HG03045 (cell line): Measurements from ENCODE around the gene ACAP2.
"Not testable (repeated sequence)": the region's sequence is repeated elsewhere in the genome, so short reads cannot be mapped to it uniquely, and the experiment has no call there.

Source experiments
- ATAC-seq: cut with Tn5 transposase; IDR thresholded peaks from one replicate; pipeline ENCODE4 v1.9.1; 2021; ENCODE audit warnings: mild to moderate bottlenecking, moderate library complexity; ENCODE audit not compliant: unreplicated experiment

Gene ACAP2

DNA sequence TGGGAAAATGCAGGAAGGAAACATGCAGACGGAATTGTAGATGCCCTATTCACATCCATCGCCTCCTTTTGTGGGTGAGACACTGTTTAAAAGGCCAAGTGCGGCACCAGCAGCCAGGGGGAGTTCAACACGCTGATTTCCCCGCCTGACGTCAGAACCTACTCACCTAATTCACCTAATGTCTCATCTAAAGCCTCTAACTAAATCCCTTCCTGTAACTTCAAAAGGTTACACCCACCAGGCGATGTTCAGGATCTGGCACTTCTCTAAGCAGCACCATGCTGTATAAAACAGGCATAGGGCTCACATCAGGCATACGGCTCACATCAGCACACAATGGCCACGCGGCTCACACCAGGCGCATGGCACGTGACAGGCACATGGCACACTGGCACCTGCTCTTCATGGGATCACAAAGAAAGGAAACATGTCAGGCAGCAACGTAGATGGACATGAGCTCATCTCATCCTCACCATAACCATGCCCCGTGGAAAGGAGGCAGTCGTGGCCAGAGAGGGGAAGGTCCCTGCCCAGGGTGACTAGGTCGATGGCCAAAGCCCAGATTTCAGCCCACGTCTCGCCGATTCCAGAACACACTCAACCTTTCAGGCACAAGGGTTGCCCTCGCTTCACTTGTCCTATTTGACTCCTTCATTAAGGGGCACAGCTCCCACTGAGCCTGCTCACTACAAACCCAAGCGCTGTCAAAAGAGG is 193.6 kb downstream of the ACAP2 start:
- no peak for ATAC-seq

DNA sequence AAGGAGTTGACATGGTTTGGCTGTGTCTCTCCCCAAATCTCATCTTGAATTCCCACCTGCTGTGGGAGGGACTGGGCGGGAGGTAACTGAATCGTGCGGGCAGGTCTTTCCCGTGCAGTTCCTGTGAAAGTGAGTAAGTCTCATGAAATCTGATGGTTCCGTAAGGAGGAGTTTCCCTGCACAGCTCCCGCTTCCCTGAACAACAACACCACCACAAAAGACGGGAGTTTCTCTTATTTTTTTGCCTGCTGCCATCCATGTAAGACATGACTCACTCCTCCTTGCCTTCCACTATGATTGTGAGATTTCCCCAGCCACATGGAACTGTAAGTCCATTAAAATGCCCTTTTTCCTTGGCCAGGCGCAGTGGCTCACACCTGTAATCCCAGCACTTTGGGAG is 194.5 kb downstream of the ACAP2 start:
- no peak for ATAC-seq

DNA sequence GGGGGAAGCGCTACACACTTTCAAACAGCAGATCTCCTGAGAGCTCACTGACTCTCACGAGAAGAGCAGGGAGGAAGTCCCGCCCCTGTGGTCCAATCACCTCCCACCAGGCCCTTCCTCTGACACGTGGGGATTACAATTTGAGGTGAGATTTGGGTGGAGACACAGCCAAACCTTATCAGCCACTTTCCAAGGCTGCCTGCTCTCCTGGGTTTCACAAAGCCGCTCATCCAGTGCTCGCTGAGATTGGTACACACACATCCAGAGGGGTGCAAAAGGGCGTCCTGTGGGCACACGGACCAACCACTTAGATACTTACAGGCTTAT is 195.0 kb downstream of the ACAP2 start:
- no peak for ATAC-seq

DNA sequence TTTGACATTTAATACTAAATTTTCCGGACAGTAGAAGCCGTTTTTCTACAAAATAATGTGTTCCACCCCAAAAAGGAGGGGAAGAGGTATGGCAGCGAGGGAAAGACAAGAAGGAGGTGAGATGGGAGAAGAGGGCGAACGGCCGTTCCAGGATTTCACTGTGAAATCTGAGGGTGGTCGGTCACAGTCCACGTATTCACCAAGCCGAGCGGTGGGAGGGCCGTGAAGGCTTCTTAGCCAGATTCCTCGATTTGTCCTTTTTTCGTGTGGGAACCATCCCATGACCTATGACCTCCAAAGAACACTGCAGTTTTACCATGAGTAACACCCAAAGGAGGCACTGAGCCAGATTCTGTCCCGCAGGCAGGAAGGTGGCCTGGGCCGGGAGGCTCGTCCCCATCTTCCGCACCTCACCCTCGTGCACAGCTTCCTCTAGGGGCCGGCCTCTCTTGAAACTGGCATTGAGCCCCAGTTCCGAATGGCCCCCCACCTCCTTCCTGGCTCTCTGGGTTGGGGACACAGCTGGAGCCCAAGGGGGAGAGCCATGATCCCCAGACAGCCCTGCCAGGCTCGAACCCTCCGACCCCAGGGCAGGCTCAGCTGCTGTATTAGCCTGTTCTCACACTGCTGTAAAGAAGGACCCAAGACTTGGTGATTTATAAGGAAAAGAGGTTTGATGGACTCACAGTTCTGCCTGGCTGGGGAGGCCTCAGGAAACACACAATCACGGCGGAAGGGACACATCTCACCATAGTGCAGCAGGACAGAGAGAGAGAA is 195.5 kb downstream of the ACAP2 start:
- no peak for ATAC-seq

DNA sequence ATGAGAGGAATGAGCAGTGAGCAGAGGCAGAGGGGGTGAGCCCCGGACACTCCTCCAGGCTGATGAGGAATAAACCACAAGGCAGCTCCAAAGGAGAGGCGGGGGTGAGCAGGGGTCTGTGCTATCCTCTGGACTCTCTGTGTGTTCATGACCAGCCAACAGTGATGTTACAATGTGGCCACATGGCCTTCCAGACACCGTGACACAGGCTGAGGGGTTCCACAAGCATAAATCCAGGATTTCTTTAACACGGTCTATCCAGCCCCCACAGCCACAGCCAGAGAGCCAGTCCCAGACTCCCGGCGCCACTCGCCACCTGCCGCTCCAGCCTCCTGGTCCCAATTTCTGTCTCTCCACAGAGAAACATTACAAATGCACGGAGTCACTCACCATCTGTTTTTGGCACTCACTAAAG is 196.2 kb downstream of the ACAP2 start:
- no peak for ATAC-seq

DNA sequence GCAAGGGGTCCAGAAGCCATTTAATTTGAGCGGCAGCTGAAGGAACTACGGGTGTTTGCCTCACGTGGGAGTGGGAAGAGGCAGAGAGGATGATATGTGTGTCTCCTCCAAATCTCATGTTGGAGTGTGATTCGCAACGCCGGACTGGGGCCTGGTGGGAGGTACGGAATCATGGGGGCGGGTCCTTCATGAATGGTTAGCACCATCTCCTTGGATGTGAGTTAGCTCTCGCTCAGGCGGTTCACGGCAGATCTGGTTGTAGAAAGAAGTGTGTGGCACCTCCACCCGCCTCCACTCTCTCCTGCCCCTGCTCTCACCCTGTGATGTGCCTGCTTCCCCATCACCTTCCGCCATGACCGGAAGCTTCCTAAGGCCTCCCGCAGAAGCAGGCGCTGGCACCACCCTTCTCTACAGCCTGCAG is 197.3 kb downstream of the ACAP2 start:
- ATAC-seq, result no peak

DNA sequence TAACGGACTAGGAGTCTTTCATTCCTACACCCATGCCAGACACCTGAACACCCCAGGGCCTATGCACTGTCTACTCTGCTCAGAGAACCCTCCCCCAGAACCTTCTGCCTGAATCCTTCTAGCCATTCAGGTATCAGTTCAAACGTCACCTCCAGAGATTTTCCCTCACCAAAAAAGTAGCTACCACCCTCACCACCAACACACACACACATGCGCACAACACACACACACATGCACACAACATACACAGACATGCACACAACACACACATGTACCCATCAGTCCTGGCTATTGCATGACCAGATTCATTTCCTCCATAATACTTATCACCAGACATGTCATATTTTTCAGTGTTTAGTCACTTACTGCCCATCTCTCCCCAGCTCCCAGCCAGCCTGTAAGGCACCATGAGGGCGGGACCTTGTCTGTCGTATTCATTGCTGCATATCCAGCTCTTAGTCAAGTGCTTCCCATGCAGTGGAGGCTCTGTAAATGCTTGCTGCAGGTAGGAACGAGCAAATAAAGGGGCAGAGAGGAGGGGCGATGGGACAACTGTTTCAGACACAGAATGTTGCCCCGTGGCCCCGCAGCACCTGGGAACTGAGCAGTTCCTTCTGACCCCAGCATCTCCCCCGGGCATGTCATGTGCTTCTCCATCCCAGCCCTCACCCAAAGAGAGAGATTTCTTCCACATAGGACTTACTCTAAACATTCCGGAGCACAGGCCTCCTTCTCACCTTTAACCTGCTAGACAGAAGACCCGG is 201.0 kb downstream of the ACAP2 start:
- no peak for ATAC-seq

DNA sequence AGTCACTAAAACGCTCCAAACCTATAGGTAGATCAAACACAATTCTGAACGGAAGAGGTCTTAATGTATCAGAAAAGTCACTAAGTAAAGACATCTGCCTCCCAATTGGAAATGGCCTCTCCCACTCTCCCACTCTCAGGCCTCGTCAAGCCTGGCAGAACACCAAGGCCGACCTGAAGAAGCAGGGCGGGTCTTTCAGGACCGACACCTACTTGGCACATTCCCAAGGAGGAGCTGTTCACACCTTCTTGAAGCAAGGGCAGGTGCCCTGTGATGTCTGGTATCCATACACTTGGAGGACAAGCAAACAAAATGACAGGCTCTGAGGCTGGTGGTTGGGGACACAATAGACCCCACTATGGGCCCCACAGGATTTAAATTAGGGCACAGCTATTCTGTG is 201.9 kb downstream of the ACAP2 start:
- no peak for ATAC-seq

DNA sequence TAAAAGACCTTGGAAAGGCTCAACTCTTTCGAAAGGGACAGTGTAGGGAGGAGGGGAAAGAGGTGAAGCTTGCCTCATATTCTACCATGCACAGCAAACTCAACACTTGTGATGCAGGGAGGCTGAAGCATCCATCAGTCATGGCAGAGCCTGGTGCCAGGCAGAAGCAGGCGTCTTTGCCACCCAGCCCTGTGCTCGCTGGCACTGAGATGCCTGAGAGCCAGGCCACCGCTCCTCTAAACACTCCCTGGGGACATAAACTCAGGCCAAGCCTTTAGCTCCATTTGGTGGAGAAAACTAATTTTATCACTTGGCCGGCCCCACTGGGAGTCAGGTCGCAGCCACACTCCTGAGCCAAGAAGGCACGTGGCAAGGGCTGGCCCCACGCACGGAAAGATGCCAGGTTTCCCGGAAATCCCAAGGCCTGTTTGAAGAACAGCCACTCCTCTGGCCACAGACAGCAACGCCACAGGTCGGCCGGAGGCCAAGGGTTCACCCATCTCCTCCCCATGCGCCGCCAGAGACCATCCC is 202.6 kb downstream of the ACAP2 start:
- ATAC-seq, result no peak

DNA sequence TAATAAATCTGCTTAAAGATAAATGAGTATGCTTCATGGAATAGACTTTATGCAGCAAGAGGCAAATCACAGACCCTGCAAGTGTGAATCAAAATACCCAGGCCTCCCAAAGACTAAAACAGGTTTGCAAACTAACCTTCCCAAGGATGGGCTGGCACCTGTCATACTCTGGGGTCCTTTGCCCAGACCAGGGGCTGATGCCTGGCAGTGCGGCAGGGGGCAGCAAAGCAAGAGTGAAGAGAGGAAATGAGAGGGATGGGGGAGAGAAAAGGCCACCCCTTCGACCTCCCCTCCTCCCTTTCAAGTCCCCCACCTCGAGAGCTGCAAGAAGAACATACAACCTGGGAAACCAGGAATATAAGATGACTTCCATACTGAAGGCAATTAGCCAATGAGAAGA is 203.7 kb downstream of the ACAP2 start:
- ATAC-seq, result no peak

DNA sequence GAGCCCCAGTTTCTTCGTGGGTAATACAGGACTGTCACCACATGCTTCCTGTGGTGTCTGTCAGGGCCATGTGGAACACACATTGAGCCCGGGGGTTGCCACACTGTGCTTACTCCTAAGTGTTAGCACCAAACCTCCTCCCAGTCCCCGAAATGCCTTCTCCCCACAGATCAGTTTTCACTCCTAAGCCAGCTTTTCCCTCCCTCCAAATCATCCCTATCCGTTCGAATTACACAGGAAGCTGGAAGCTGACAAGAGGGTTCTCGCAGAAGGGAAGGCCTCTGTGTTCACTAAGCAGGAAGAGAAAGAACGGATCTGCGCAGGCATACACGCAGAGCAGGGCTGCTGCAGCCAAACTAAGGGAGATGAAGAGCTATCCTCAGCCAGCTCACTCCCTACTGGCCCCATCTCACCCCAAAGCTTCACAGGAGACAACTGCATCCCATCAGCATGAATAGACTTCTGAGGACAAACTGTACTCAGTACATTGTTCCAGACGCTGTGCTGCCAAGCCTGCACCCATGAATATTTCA is 204.2 kb downstream of the ACAP2 start:
- no peak for ATAC-seq

DNA sequence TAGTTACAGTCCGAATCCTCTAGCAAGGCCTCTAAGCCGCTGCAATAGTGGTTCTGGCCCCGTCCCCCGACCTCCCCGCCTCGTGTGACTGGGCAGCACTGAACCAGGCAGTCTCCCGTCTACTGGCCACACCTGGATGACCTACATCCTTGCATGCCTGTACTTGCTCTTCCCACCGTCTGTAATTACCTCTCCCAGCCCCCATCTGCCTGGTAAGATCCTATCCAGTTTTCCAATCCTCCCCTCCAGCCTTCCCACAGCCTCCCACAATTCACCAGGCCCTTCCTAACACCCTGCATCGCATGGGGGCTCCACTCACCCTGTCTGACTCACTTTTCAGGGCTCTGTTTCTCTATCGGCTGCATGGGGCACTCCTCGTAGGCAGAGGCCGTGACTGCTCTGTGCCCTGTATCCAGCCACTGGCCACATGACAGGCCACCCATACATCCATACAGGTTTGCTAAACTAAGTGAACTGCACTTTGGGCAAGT is 204.7 kb downstream of the ACAP2 start:
- ATAC-seq, result no peak

DNA sequence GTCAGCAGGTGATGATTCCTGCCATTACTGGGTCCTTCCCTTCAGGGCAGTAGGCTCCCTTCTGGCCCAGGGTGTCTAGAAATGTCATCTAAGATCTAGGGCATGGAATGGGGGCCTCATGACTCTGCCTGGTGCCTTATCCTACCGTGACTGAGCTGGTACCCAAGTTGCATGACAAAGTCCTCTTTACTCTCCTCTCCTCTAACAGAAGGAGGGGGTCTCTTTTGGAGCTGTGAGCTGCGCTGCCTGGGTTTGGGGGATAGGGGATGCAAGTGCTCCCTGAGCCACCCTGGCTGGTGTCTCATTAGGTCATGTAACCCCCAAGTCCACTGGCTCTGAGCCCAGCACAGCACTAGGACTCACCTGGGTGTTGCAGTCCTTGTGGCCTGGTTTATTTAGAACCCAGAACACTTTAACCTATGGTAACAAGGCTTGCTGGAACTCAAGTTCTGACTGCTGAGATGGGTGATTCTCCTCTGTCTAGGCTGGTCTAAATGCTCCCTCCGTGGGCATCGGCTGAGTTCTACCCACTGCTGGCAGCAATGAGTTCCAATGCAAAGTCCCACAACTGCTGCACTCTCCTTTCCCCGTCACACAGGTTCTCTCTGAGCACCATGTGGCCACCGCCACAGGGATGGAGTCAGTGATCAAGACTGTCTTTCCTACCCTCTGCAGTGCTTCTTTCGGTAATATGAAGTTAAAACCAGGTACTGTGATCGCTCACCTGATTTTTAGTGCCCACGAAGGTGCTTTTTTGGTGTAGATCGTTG is 205.8 kb downstream of the ACAP2 start:
- no peak for ATAC-seq

DNA sequence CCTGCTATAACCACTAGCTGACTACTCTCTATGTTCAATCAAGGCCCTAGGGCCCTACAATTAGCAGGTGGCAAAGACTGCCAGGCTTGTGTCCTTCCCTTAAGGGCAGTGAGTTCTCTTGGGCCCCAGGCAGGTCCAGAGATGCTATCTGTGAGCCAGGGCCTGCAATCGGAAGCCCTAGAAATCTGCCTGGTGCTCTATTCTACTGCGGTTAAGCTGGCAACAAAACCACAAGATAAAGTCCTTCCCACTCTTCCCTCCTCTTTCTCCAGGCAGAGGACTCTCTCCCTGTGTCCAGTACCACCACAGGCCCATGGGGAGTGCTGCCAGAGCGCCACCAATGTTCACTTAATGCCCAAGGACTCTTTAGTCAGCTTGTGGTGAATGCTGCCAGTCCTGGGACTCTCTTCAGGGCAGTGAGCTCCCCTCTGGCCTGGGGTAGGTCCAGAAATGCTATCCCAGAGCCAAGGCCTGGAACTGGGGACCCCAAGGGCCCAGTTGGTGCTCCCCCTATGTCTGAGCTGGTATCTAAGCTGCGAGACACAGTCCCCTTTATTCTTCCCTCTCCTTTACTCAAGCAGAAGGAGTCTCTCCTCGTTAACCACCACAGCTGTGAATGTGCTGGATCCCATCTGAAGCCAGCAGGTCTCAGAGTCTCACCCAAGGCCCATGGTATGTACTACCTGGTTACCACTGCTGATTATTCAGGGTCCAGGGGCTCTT is 206.6 kb downstream of the ACAP2 start:
- ATAC-seq, result no peak

DNA sequence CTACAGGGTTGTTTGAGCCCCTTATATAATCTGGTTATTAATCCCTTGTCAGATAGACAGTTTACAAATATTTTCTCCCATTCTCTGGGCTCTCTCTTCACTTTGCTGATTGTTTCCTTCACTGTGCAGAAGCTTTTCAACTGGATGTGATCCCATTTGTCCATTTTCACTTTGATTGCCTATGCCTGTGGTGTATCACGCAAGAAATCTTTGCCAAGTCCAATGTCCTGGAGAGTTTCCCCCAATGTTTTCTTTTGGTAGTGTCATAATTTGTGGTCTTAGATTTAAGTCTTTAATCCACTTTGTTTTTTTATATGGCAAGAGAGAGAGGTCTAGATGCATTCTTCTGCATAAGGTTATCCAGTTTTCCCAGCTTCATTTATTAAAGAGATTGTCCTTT is 212.6 kb downstream of the ACAP2 start:
- ATAC-seq, result no peak

DNA sequence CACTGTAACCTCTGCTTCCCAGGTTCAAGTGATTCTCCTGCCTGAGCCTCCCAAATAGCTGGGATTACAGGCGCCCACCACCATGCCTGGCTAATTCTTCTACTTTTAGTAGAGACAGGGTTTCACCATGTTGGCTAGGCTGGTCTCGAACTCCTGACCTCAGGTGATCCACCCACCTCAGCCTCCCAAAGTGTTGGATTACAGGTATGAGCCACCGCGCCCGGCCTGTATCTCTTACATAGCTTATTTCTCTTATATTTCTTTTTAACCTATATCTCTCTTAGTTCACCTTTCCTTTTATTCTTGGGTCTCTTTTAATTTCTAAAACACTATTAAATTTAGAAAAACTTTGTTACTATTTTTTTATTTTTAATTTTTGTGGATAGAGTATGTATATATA is 213.9 kb downstream of the ACAP2 start:
- not testable (repeated sequence) for ATAC-seq

DNA sequence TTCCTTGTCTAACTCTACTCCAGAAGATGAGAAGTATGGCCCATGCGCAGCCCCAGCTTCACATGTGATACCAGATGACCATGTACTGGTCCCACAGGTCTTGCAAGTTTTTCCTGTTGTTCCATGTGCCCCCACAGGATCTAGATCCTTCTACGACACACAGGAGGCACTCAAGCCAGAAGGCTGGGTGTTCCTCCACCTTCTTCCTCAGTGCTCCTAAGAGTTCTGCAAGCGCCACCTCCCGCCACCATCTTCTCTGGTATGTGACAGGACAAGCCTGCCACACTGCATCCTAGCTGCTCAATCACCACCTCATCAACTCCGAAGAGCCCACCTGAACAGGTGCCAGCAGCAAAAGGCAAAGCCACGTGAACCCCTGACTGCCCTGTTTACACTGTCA is 214.9 kb downstream of the ACAP2 start:
- ATAC-seq, result no peak

DNA sequence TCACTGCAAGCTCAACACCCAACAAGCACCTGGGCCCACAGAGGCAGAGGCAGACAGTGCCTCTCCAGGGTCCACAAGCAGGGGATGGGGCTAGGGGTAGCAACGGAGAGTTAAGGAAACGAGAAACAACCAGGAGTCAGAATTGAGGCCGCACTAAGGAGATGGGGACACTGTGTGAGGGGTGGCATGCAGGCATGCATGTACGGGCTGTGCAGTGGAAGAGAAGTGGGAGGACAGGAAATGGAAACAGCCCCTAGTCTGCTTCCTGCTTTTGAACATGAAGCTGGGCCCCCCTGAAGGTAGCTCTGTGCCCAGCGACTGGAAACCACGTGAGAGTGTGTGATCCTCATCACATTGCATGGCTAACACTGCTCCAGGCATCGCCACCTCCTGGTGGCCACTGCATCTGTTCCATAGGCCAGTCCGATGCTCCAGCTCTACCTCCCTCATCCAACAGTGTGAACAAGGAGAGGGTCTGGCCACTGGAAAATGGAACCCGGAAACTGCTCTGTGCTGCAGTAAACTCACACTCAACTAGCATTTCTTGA is 215.8 kb downstream of the ACAP2 start:
- ATAC-seq, result no peak

DNA sequence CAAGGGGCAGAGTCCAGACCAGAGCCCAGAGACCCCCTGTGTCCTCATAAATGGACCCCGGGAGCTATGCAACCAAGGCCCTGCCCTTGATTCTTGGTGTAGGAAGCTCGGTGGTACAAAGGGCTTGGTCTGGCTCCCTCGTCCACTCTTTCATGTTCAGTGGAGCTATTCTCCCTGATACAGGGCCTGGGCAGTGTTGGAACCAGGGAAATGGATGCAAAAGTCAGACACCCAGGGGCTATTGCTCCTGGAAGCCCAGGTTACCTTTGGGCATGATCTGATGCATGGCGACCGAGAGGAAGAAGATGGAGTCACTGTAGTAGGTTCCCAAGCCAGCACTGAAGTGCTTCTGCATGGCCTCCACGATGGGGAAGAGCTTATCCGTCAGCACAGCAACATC is 216.4 kb downstream of the ACAP2 start:
- no peak for ATAC-seq
